Parathyroid adenoma (tissue), 2 donors: ENCODE measurements around the gene PDGFC.

Source experiments
- H2AFZ ChIP-seq: fragments of 300-600 bp; sonication (generic); one replicate; pipeline ENCODE4 v1.7.0; 2017; ENCODE audit warnings: antibody characterized with exemption, mild to moderate bottlenecking
- H3K27ac ChIP-seq: fragments of 300-600 bp; sonication (generic); one replicate; pipeline ENCODE4 v1.7.0; 2017
- H3K27me3 ChIP-seq: fragments of 300-600 bp; sonication (generic); one replicate; pipeline ENCODE4 v1.7.0; 2017; ENCODE audit warnings: low read length; ENCODE audit not compliant: control insufficient read depth, insufficient read depth
- H3K36me3 ChIP-seq: fragments of 300-600 bp; sonication (generic); one replicate; pipeline ENCODE4 v1.7.0; 2017; ENCODE audit warnings: low read length; ENCODE audit not compliant: control insufficient read depth, insufficient read depth
- H3K4me1 ChIP-seq: fragments of 300-600 bp; sonication (generic); one replicate; pipeline ENCODE4 v1.7.0; 2017; ENCODE audit warnings: control low read depth
- H3K4me2 ChIP-seq: fragments of 300-600 bp; sonication (generic); one replicate; pipeline ENCODE4 v1.7.0; 2017; ENCODE audit warnings: low read length
- H3K4me3 ChIP-seq: fragments of 300-600 bp; sonication (generic); one replicate; pipeline ENCODE4 v1.7.0; 2017; ENCODE audit warnings: low read depth, low read length
- H3K79me2 ChIP-seq: fragments of 300-600 bp; sonication (generic); one replicate; pipeline ENCODE4 v1.7.0; 2017; ENCODE audit warnings: control low read depth
- H3K9ac ChIP-seq: fragments of 300-600 bp; sonication (generic); one replicate; pipeline ENCODE4 v1.7.0; 2017; ENCODE audit warnings: mild to moderate bottlenecking
- H3K9me3 ChIP-seq: fragments of 300-600 bp; sonication (generic); one replicate; pipeline ENCODE4 v1.7.0; 2017; ENCODE audit warnings: low read length; ENCODE audit not compliant: control insufficient read depth
- CTCF ChIP-seq: fragments of 300-600 bp; sonication (generic); IDR thresholded peaks from one replicate; pipeline ENCODE4 v1.7.0; 2017; ENCODE audit warnings: antibody characterized with exemption, mild to moderate bottlenecking
- donor health status: primary hyperparathyroidism.

Gene PDGFC

GRCh38 chr4:156767911-156768415 lies 203.6 kb downstream of the PDGFC start:
- TF ChIP-seq CTCF, result no peak

GRCh38 chr4:156766846-156767245 lies 204.8 kb downstream of the PDGFC start:
- Histone ChIP-seq H2AFZ (no peak overlapping the region), H3K4me3 (no peak overlapping the region), H3K9ac (no peak overlapping the region), H3K36me3 (no peaks in the 10 kb centered on the region), H3K79me2 (no peaks in the 10 kb centered on the region), H3K9me3 (no peaks in the 10 kb centered on the region), H3K4me2 (no peak overlapping the region), H3K4me1 (peaks cover 12% of the 10 kb centered on the region), H3K27me3 (no peaks in the 10 kb centered on the region), H3K27ac (no peak overlapping the region)
- TF ChIP-seq CTCF, result no peak

More at GRCh38 chr4:156767911-156768415, 203.6 kb downstream of the PDGFC start:
- no peak overlapping the region for H2AFZ ChIP-seq
- H3K27ac ChIP-seq, result peak overlapping the region; percentile 91
- no peaks in the 10 kb centered on the region for H3K79me2 ChIP-seq
- H3K27me3 ChIP-seq, result no peaks in the 10 kb centered on the region
- H3K4me1 ChIP-seq, result peaks cover 12% of the 10 kb centered on the region
- H3K36me3 ChIP-seq, result no peaks in the 10 kb centered on the region
- no peak overlapping the region for H3K9ac ChIP-seq
- no peak overlapping the region for H3K4me3 ChIP-seq
- H3K9me3 ChIP-seq, result no peaks in the 10 kb centered on the region
- H3K4me2 ChIP-seq, result no peak overlapping the region

GRCh38 chr4:156765277-156765676 lies 206.3 kb downstream of the PDGFC start:
- Histone ChIP-seq H3K4me3 (peak overlapping the region; percentile 15), H3K4me1 (peaks cover 12% of the 10 kb centered on the region), H3K27me3 (no peaks in the 10 kb centered on the region), H3K27ac (peak overlapping the region; percentile 76), H2AFZ (no peak overlapping the region), H3K36me3 (no peaks in the 10 kb centered on the region), H3K4me2 (peak overlapping the region; percentile 32), H3K79me2 (no peaks in the 10 kb centered on the region), H3K9me3 (no peaks in the 10 kb centered on the region), H3K9ac (no peak overlapping the region)
- no peak for TF ChIP-seq CTCF

- Histone ChIP-seq H3K4me3 (peak overlapping the region; percentile 15), H3K36me3 (no peaks in the 10 kb centered on the region), H3K9me3 (no peaks in the 10 kb centered on the region), H2AFZ (no peak overlapping the region), H3K4me2 (peak overlapping the region; percentile 32), H3K27ac (peak overlapping the region; percentile 76), H3K4me1 (peaks cover 9% of the 10 kb centered on the region), H3K79me2 (no peaks in the 10 kb centered on the region), H3K9ac (no peak overlapping the region), H3K27me3 (no peaks in the 10 kb centered on the region)
- no peak for TF ChIP-seq CTCF
Measured at GRCh38 chr4:156764846-156765245, 206.8 kb downstream of the PDGFC start.

GRCh38 chr4:156764145-156764544 lies 207.5 kb downstream of the PDGFC start:
- Histone ChIP-seq H3K79me2 (no peaks in the 10 kb centered on the region), H3K27ac (peak overlapping the region; percentile 76), H3K36me3 (no peaks in the 10 kb centered on the region), H3K4me1 (peaks cover 7% of the 10 kb centered on the region), H3K9ac (no peak overlapping the region), H2AFZ (no peak overlapping the region), H3K27me3 (no peaks in the 10 kb centered on the region), H3K9me3 (no peaks in the 10 kb centered on the region), H3K4me3 (no peak overlapping the region), H3K4me2 (no peak overlapping the region)
- no peak for TF ChIP-seq CTCF
